GM12878 (cell line): ENCODE results near the gene GRXCR1. TPM values are rescaled to one million over a fixed set of nuclear protein-coding genes. Genes with fewer than 3 reads are reported as not detected.

Experiments
- ATAC-seq: fragments of 200-7000 bp; cut with Tn5 transposase; 3 replicates; pipeline ENCODE4 v1.9.1; 2020; ENCODE audit warnings: mild to moderate bottlenecking, moderate library complexity
- BruUV-seq: library from RNA; stranded (reverse); fragments of 400-500 nt; replicated peaks from 2 replicates; lab custom pipeline; 2021; lab: Mats Ljungman, UMichigan
- CTCF ChIA-PET: fragments of 300-600 bp; sonication (Branson Sonifier 250); formaldehyde crosslinking; extraction: SDS; loops from one replicate; lab custom pipeline; 2021; ENCODE audit warnings: inconsistent platforms; lab: Yijun Ruan, JAX
- POLR2A ChIA-PET: fragments of 350-600 bp; formaldehyde crosslinking; extraction: SDS; loops from one replicate; lab custom pipeline; 2021; ENCODE audit warnings: inconsistent platforms; lab: Charles Lee
- RAD21 ChIA-PET: fragments of 300-600 bp; sonication (Branson Sonifier 250); formaldehyde crosslinking; loops from one replicate; lab custom pipeline; 2023; ENCODE audit warnings: antibody characterized with exemption; ENCODE audit not compliant: unreplicated experiment; lab: Charles Lee
- SMC1A ChIA-PET: fragments of 300-600 bp; sonication (Branson Sonifier 250); formaldehyde crosslinking; loops from one replicate; lab custom pipeline; 2023; ENCODE audit not compliant: unreplicated experiment, uncharacterized antibody; lab: Charles Lee
- DNase-seq: peaks from one replicate; pipeline ENCODE4 v3.0.0-alpha.2; 2011; ENCODE audit warnings: low read depth, low spot score
- FAIRE-seq: peaks from 3 replicates; lab custom pipeline; 2011; peaks lifted over from hg19 to GRCh38; lab: Jason Lieb, UNC
- H2AFZ ChIP-seq: 2 replicates; pipeline ENCODE4 v1.6.0; 2011; ENCODE audit warnings: low read depth, low read length, control low read depth; ENCODE audit not compliant: control insufficient read depth
- H3K27ac ChIP-seq: 2 replicates; pipeline ENCODE4 v1.5.1; 2011; ENCODE audit warnings: control low read depth; ENCODE audit not compliant: control insufficient read depth, insufficient read depth
- H3K27me3 ChIP-seq, 2 experiments: replicated peaks in 1 of 2; 2 replicates each; pipeline versions ENCODE4 v1.6.0 to v1.6.1; 2011; ENCODE audit warnings: low read length in 1 of 2; ENCODE audit not compliant: control insufficient read depth in 2 of 2, insufficient read depth in 2 of 2
- H3K36me3 ChIP-seq, 2 experiments: 2 replicates each; pipeline ENCODE4 v1.5.1; 2011; ENCODE audit warnings: low read length in 1 of 2; ENCODE audit not compliant: control insufficient read depth in 2 of 2, insufficient read depth in 2 of 2
- H3K4me1 ChIP-seq: 2 replicates; pipeline ENCODE4 v1.6.1; 2011; ENCODE audit warnings: mild to moderate bottlenecking, low read length, moderate library complexity, mixed read lengths; ENCODE audit not compliant: control insufficient read depth, insufficient read depth
- H3K4me2 ChIP-seq: 2 replicates; pipeline ENCODE4 v1.6.0; 2011; ENCODE audit warnings: control low read depth; ENCODE audit not compliant: control insufficient read depth, insufficient read depth
- H3K4me3 ChIP-seq: fragments of 200-600 bp; sonication (generic); 2 replicates; pipeline ENCODE4 v1.5.1; 2016
- H3K79me2 ChIP-seq: 2 replicates; pipeline ENCODE4 v1.6.0; 2011; ENCODE audit warnings: low read length; ENCODE audit not compliant: control insufficient read depth, insufficient read depth
- H3K9ac ChIP-seq: 2 replicates; pipeline ENCODE4 v1.8.0; 2011; ENCODE audit warnings: low read length, control low read depth, mixed read lengths; ENCODE audit not compliant: control insufficient read depth, insufficient read depth
- H3K9me3 ChIP-seq: replicated peaks from 3 replicates; pipeline ENCODE4 v1.5.1; 2011; ENCODE audit warnings: mild to moderate bottlenecking, low read length; ENCODE audit not compliant: control insufficient read depth, insufficient read depth
- H4K20me1 ChIP-seq: 2 replicates; pipeline ENCODE4 v1.6.0; 2011; ENCODE audit not compliant: control insufficient read depth, insufficient read depth
- BCL3 ChIP-seq: IDR thresholded peaks from 2 replicates; pipeline ENCODE4 v1.6.1; 2011; ENCODE audit warnings: borderline replicate concordance, low read depth, mild to moderate bottlenecking, moderate library complexity, low read length; ENCODE audit not compliant: insufficient read depth, poor library complexity, severe bottlenecking
- CBX5 ChIP-seq: sonication (generic); IDR thresholded peaks from 2 replicates; pipeline ENCODE4 v1.6.1; 2016; ENCODE audit warnings: low read depth, moderate library complexity, mild to moderate bottlenecking, inconsistent platforms
- CEBPB ChIP-seq, 2 experiments: fragments of 150-350 bp in 1 of 2; IDR thresholded peaks; 2 replicates each; pipeline ENCODE4 v1.6.1; 2012 to 2014; ENCODE audit warnings: low read depth in 2 of 2, low read length in 2 of 2, borderline replicate concordance in 1 of 2, inconsistent platforms in 1 of 2
- CTCF ChIP-seq, 3 experiments: IDR thresholded peaks in 2 of 3; conservative IDR thresholded peaks in 1 of 3; 2 replicates each; pipeline ENCODE4 v1.5.1; 2011; ENCODE audit warnings: low read depth in 3 of 3, low read length in 3 of 3, mild to moderate bottlenecking in 3 of 3, control low read depth in 2 of 3, moderate library complexity in 2 of 3, inconsistent platforms in 1 of 3, mixed read lengths in 1 of 3; ENCODE audit not compliant: control insufficient read depth in 2 of 3, insufficient read depth in 1 of 3; ENCODE audit errors: extremely low read depth in 1 of 3
- HCFC1 ChIP-seq: fragments of 150-350 bp; IDR thresholded peaks from 2 replicates; pipeline ENCODE4 v1.6.1; 2014; ENCODE audit warnings: low read length
- HSF1 ChIP-seq: fragments of 150-350 bp; IDR thresholded peaks from 2 replicates; pipeline ENCODE4 v1.6.1; 2014; ENCODE audit warnings: mild to moderate bottlenecking, low read depth, low read length
- IRF4 ChIP-seq: IDR thresholded peaks from 2 replicates; pipeline ENCODE4 v1.6.1; 2011; ENCODE audit warnings: low read depth, low read length
- KDM1A ChIP-seq: fragments of 200-600 bp; sonication (generic); IDR thresholded peaks from 2 replicates; pipeline ENCODE4 v1.6.1; 2016; ENCODE audit warnings: borderline replicate concordance
- NBN ChIP-seq: fragments of 450-650 bp; IDR thresholded peaks from 2 replicates; pipeline ENCODE4 v1.6.1; 2016
- RFX5 ChIP-seq: IDR thresholded peaks from 2 replicates; pipeline ENCODE4 v1.6.1; 2011; ENCODE audit warnings: low read depth, low read length, improper control_type of control experiment
- RUNX3 ChIP-seq: IDR thresholded peaks from 2 replicates; pipeline ENCODE4 v1.6.1; 2012; ENCODE audit warnings: low read length, inconsistent platforms
- WGBS: methylation state at CpG from one replicate; pipeline ENCODE4 v1.1.6; 2016; ENCODE audit warnings: low lambda C conversion rate; ENCODE audit not compliant: insufficient replicate concordance, insufficient coverage; ENCODE audit errors: missing lambda C conversion rate; 5-methylcytosine and 5-hydroxymethylcytosine counted together
- in situ Hi-C: fragments of 300-500 bp; cut with MboI; formaldehyde crosslinking; loops from 9 replicates; pipeline ENCODE4 v1.14.3; 2018; ENCODE audit warnings: mixed read lengths
- intact Hi-C: fragments of 100-400 bp; cut with micrococcal nuclease; formaldehyde crosslinking; loops from one replicate; pipeline ENCODE4 v1.14.2; 2022; ENCODE audit not compliant: unreplicated experiment
- polyA plus RNA-seq, 11 experiments: library from polyadenylated mRNA; depleted of rRNA in 4 of 11; unstranded in 6 of 11; stranded (reverse) in 5 of 11; fragments of >200 nt; fragmentation: Nextera tagmentation in 4 of 11; fragmentation: Illumina TruSeq in 1 of 11; extraction: Ambion mirVana in 4 of 11; extraction: Trizol in 1 of 11; gene quantifications; 1 replicate in 1 of 11; 2 replicates in 10 of 11; pipeline versions ENCODE4 v1.2.1 to v1.2.3, GENCODE V29; 2011 to 2016; ENCODE audit warnings: inconsistent platforms in 2 of 11, missing spikeins in 2 of 11, low read depth in 1 of 11
- total RNA-seq, 4 experiments: library from RNA; depleted of rRNA in 3 of 4; stranded (reverse); fragments of >200 nt in 3 of 4; fragmentation: Illumina TruSeq in 1 of 4; extraction: Trizol in 1 of 4; gene quantifications; 2 replicates each; pipeline versions ENCODE4 v1.2.1 to v1.2.3, GENCODE V29; 2013 to 2021

Gene GRXCR1
- total and polyA plus RNA-seq, 10 of the 15 experiments (the other 5 are each of a cell fraction or from before 2014, with no cell fraction given), result not detected

DNA sequence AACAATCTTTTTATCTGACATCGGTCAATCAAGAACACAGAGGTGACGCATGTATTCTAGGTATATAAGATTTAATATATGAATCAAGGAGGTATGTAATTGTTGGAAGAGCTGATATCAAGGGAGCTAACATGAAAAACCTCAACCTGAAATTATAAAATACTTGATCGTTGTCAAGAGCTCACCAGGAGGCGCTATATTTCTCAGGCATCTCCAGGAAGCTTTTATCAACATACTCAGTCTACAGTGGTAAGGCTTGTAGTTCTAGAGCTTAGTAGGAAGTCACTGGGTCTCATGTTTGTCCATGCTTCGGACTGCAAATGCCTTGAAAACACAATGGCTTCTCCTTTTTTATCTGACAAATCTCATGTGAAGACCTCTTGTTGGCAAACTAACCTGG, 156.1 kb downstream of the GRXCR1 start:
- POLR2A ChIA-PET, result no interaction called here
- H3K4me2 ChIP-seq, result no peak overlapping the region
- DNase-seq (no peak), ATAC-seq (no peak), FAIRE-seq (no peak)
- H3K27me3 ChIP-seq, result no peaks in the 10 kb centered on the region
- CTCF ChIA-PET, result interaction anchor here (0.9 to 1.1 kb wide), 2 partner anchors 21 to 35 kb away, joined by 3 read pairs; no protein-coding TSS in a partner anchor
- no peak overlapping the region for H3K27ac ChIP-seq
- TF ChIP-seq CTCF (IDR thresholded peaks at IDR 0.05 in 2 of 3, conservative IDR thresholded peaks at IDR 0.05 in 1 of 3; ENCODE audit: control insufficient read depth in 2 of 3, extremely low read depth in 1 of 3, insufficient read depth in 1 of 3, low read depth in 3 of 3, low read length in 3 of 3) (0 out of 6 replicates have a peak, but pooled peaks of 1 of the 3 experiments have one; percentile 6), CEBPB (IDR thresholded peaks at IDR 0.05; ENCODE audit: borderline replicate concordance in 1 of 2, low read depth in 2 of 2, low read length in 2 of 2) (no peak), CBX5 (no peak)
- no peaks in the 10 kb centered on the region for H3K79me2 ChIP-seq
- BruUV-seq, result no TSS peak
- no peaks in the 10 kb centered on the region for H3K36me3 ChIP-seq
- SMC1A ChIA-PET, result interaction anchor here (0.6 kb wide), 1 partner anchor 1961 kb away, joined by 3 read pairs; no protein-coding TSS in a partner anchor
- in situ Hi-C loops, result no loop called here
- no peaks in the 10 kb centered on the region for H3K9me3 ChIP-seq
- H3K9ac ChIP-seq, result no peak overlapping the region
- no peaks in the 10 kb centered on the region for H4K20me1 ChIP-seq
- H3K4me1 ChIP-seq, result no peaks in the 10 kb centered on the region
- RAD21 ChIA-PET, result no interaction called here
- H3K4me3 ChIP-seq, result no peak overlapping the region
- WGBS, result 57% methylated on average over 5 of the region's 5 CpGs
- no peak overlapping the region for H2AFZ ChIP-seq
- intact Hi-C loops, result no loop called here

- no peak overlapping the region for H3K27ac ChIP-seq
- ChIA-PET CTCF (interaction anchor here (0.5 to 1.1 kb wide), 2 partner anchors 35 to 1640 kb away, joined by 3 read pairs; no protein-coding TSS in a partner anchor), POLR2A (no interaction called here), SMC1A (no interaction called here), RAD21 (interaction anchor here (0.8 kb wide), 1 partner anchor 20 kb away, joined by 3 read pairs; no protein-coding TSS in a partner anchor)
- H3K9me3 ChIP-seq, result no peaks in the 10 kb centered on the region
- no peak for TF ChIP-seq RFX5
- TF ChIP-seq BCL3, result no peak
- TF ChIP-seq IRF4, result no peak
- TF ChIP-seq KDM1A, result no peak
- no peak for TF ChIP-seq HCFC1
- TF ChIP-seq HSF1, result no peak
- no peak for TF ChIP-seq RUNX3
- TF ChIP-seq NBN, result no peak
- H4K20me1 ChIP-seq, result no peaks in the 10 kb centered on the region
- H3K4me1 ChIP-seq, result no peaks in the 10 kb centered on the region
- FAIRE-seq (no peak), DNase-seq (no peak), ATAC-seq (no peak)
- H3K27me3 ChIP-seq, result no peaks in the 10 kb centered on the region
- in situ Hi-C loops (no loop called here), intact Hi-C loops (no loop called here)
- H3K4me2 ChIP-seq, result no peak overlapping the region
- BruUV-seq, result no TSS peak
- no peaks in the 10 kb centered on the region for H3K79me2 ChIP-seq
- no peak overlapping the region for H2AFZ ChIP-seq
- no peak overlapping the region for H3K4me3 ChIP-seq
- no peak overlapping the region for H3K9ac ChIP-seq
- no peaks in the 10 kb centered on the region for H3K36me3 ChIP-seq
Measured at GRCh38 chr4:43049326-43049725, 156.8 kb downstream of the GRXCR1 start.
